Prostate gland (tissue), 2 donors: Measurements from ENCODE around the gene TEKT3.

ENCODE experiments used
- CTCF ChIP-seq, 4 experiments: fragments of 200-600 bp in 2 of 4; fragments of 450-650 bp in 2 of 4; sonication (generic) in 2 of 4; IDR thresholded peaks; 1 replicate in 3 of 4; 2 replicates in 1 of 4; pipeline ENCODE4 v1.5.1; 2016 to 2019; ENCODE audit warnings: antibody characterized with exemption in 4 of 4, mild to moderate bottlenecking in 2 of 4, moderate library complexity in 2 of 4
- POLR2A ChIP-seq: fragments of 450-650 bp; IDR thresholded peaks from one replicate; pipeline ENCODE4 v1.6.1; 2016; ENCODE audit warnings: antibody characterized with exemption, mild to moderate bottlenecking
- POLR2AphosphoS5 ChIP-seq: sonication (generic); formaldehyde crosslinking; IDR thresholded peaks from one replicate; pipeline ENCODE4 v1.6.1; 2017; ENCODE audit warnings: antibody characterized with exemption

GRCh38 chr17:15301845-15302244, 39.6 kb downstream of the TEKT3 start:
- no peak for TF ChIP-seq CTCF (IDR thresholded peaks at IDR 0.05)
- TF ChIP-seq POLR2A = no peak
- no peak for TF ChIP-seq POLR2AphosphoS5
